NCI-H2107 treated with DMSO at 0.1 percent for 48 hours (cell line): ENCODE measurements around the gene CENPX.
"Not testable (repeated sequence)": the region's sequence is repeated elsewhere in the genome, so short reads cannot be mapped to it uniquely, and the experiment has no call there.

ENCODE experiments used
- DNase-seq: peaks from one replicate; lab custom pipeline; 2025; ENCODE audit not compliant: unreplicated experiment; lab: John Stamatoyannopoulos, UW

CENPX gene

GRCh38 chr17:81983639-81984373 lies 38.9 kb downstream of the CENPX start:
- no peak for DNase-seq

- no peak for DNase-seq
Observed at GRCh38 chr17:81983011-81983638, 39.6 kb downstream of the CENPX start.

GRCh38 chr17:81981511-81981910 lies 41.2 kb downstream of the CENPX start:
- not testable (repeated sequence) for DNase-seq

- no peak for DNase-seq
Observed at GRCh38 chr17:81980707-81981343, 41.9 kb downstream of the CENPX start.

GRCh38 chr17:81980122-81980521 lies 42.6 kb downstream of the CENPX start:
- no peak for DNase-seq

GRCh38 chr17:81978524-81979298 lies 44.0 kb downstream of the CENPX start:
- DNase-seq = no peak

GRCh38 chr17:81977211-81977808 lies 45.4 kb downstream of the CENPX start, which contains the start of gene ASPSCR1:
TSS of gene ASPSCR1 (plus strand) at chr17:81977629. CDS start at chr17:81977647, 18 bp downstream.
- no peak for DNase-seq

- peak; percentile 40 for DNase-seq
Observed at GRCh38 chr17:81976332-81977210, 46.1 kb downstream of the CENPX start.

GRCh38 chr17:81973432-81973831 lies 49.2 kb downstream of the CENPX start:
- DNase-seq = no peak

GRCh38 chr17:81968850-81969812 lies 53.5 kb downstream of the CENPX start:
- DNase-seq = no peak
